Endothelial cell of umbilical vein (primary cell): ENCODE measurements around the gene PARP16. TPM values are rescaled to one million over a fixed set of nuclear protein-coding genes. Genes with fewer than 3 reads are reported as not detected.

Experiments
- BruUV-seq: library from RNA; stranded (reverse); fragments of 400-500 nt; replicated peaks from 2 replicates; lab custom pipeline; 2021; lab: Mats Ljungman, UMichigan
- CTCF ChIA-PET: fragments of 300-600, 350-600 bp; sonication (Branson Sonifier 250); formaldehyde crosslinking; loops from one replicate; lab custom pipeline; 2021; ENCODE audit warnings: antibody characterized with exemption, inconsistent platforms; lab: Charles Lee
- POLR2A ChIA-PET: fragments of 300-600, 350-600 bp; sonication (Branson Sonifier 250); formaldehyde crosslinking; loops from one replicate; lab custom pipeline; 2021; ENCODE audit warnings: antibody characterized with exemption, inconsistent platforms; lab: Charles Lee
- DNase-seq: peaks from one replicate; pipeline ENCODE4 v3.0.0-alpha.2; 2011; ENCODE audit warnings: low read depth, low spot score
- FAIRE-seq: peaks from 2 replicates; lab custom pipeline; 2011; peaks lifted over from hg19 to GRCh38; lab: Jason Lieb, UNC
- H2AFZ ChIP-seq: 2 replicates; pipeline ENCODE4 v1.6.0; 2012; ENCODE audit warnings: low read depth, low read length, control low read depth, inconsistent platforms
- H3K27ac ChIP-seq: 2 replicates; pipeline ENCODE4 v1.5.1; 2011; ENCODE audit warnings: low read depth, mild to moderate bottlenecking, control low read depth, low read length, moderate library complexity; ENCODE audit not compliant: insufficient read depth
- H3K27me3 ChIP-seq, 2 experiments: 2 replicates each; pipeline versions ENCODE4 v1.6.0 to v1.6.1; 2011; ENCODE audit warnings: low read length in 2 of 2, mixed read lengths in 1 of 2; ENCODE audit not compliant: control insufficient read depth in 2 of 2, insufficient read depth in 2 of 2
- H3K36me3 ChIP-seq, 2 experiments: 2 replicates in 1 of 2; 3 replicates in 1 of 2; pipeline ENCODE4 v1.5.1; 2011; ENCODE audit warnings: low read length in 2 of 2, mild to moderate bottlenecking in 1 of 2, moderate library complexity in 1 of 2; ENCODE audit not compliant: control insufficient read depth in 2 of 2, insufficient read depth in 2 of 2; ENCODE audit errors: extremely low read depth in 1 of 2
- H3K4me1 ChIP-seq: 3 replicates; pipeline ENCODE4 v1.5.1; 2011; ENCODE audit warnings: mild to moderate bottlenecking, low read length; ENCODE audit not compliant: control insufficient read depth, insufficient read depth; ENCODE audit errors: extremely low read depth
- H3K4me2 ChIP-seq: 2 replicates; pipeline ENCODE4 v1.6.1; 2011; ENCODE audit warnings: low read length, control low read depth, mixed read lengths; ENCODE audit not compliant: insufficient read depth
- H3K4me3 ChIP-seq, 3 experiments: fragments of 200-600 bp in 1 of 3; sonication (generic), shearing (Covaris generic) in 1 of 3; replicated peaks in 1 of 3; 2 replicates each; pipeline ENCODE4 v1.5.1; 2011 to 2016; ENCODE audit warnings: control low read depth in 3 of 3, low read length in 3 of 3, mild to moderate bottlenecking in 2 of 3, inconsistent platforms in 1 of 3, low read depth in 1 of 3, moderate library complexity in 1 of 3; ENCODE audit not compliant: insufficient read depth in 1 of 3
- H3K79me2 ChIP-seq: 2 replicates; pipeline ENCODE4 v1.6.0; 2012; ENCODE audit warnings: low read length, inconsistent platforms; ENCODE audit not compliant: control insufficient read depth, insufficient read depth
- H3K9ac ChIP-seq: replicated peaks from 2 replicates; pipeline ENCODE3; 2011; ENCODE audit warnings: low read length, control low read depth; ENCODE audit not compliant: insufficient read depth; ENCODE audit errors: extremely low read depth
- H3K9me1 ChIP-seq: replicated peaks from 3 replicates; pipeline ENCODE4 v1.6.0; 2011; ENCODE audit warnings: mild to moderate bottlenecking, low read length; ENCODE audit not compliant: control insufficient read depth, insufficient read depth; ENCODE audit errors: extremely low read depth
- H3K9me3 ChIP-seq: replicated peaks from 2 replicates; pipeline ENCODE4 v1.5.1; 2012; ENCODE audit warnings: low read length, inconsistent platforms; ENCODE audit not compliant: control insufficient read depth, insufficient read depth
- H4K20me1 ChIP-seq: replicated peaks from 2 replicates; pipeline ENCODE3; 2011; ENCODE audit warnings: mild to moderate bottlenecking, low read length; ENCODE audit not compliant: control insufficient read depth, insufficient read depth; ENCODE audit errors: extremely low read depth
- EZH2 ChIP-seq: IDR thresholded peaks from 2 replicates; pipeline ENCODE4 v1.6.1; 2012; ENCODE audit warnings: borderline replicate concordance, low read depth, mild to moderate bottlenecking, moderate library complexity, low read length, inconsistent platforms; ENCODE audit not compliant: severe bottlenecking
- FOS ChIP-seq: IDR thresholded peaks from 2 replicates; pipeline ENCODE4 v1.6.1; 2011; ENCODE audit warnings: mild to moderate bottlenecking, low read length, moderate library complexity, borderline replicate concordance; ENCODE audit not compliant: insufficient read depth
- GATA2 ChIP-seq: IDR thresholded peaks from 2 replicates; pipeline ENCODE4 v1.7.0; 2011; ENCODE audit warnings: low read depth, mild to moderate bottlenecking, moderate library complexity, mixed read lengths, low read length; ENCODE audit not compliant: insufficient read length, insufficient read depth
- JUN ChIP-seq: IDR thresholded peaks from 2 replicates; pipeline ENCODE4 v1.6.1; 2011; ENCODE audit warnings: borderline replicate concordance, low read depth; ENCODE audit not compliant: insufficient read length, insufficient read depth
- MAX ChIP-seq: IDR thresholded peaks from 2 replicates; pipeline ENCODE4 v1.6.1; 2011; ENCODE audit not compliant: insufficient read depth, insufficient read length
- MYC ChIP-seq: IDR thresholded peaks from one replicate; pipeline ENCODE4 v1.6.1; 2011; ENCODE audit warnings: mild to moderate bottlenecking, low read depth, low read length
- POLR2A ChIP-seq: IDR thresholded peaks from 2 replicates; pipeline ENCODE4 v1.6.1; 2012; ENCODE audit warnings: low read depth, mild to moderate bottlenecking, control low read depth, low read length
- POLR2AphosphoS5 ChIP-seq: IDR thresholded peaks from 2 replicates; pipeline ENCODE4 v1.6.1; 2012; ENCODE audit warnings: low read depth, mild to moderate bottlenecking, control low read depth, low read length, moderate library complexity; ENCODE audit not compliant: insufficient read depth
- dilution Hi-C: fragments of 300-500 bp; cut with MboI; formaldehyde crosslinking; loops from one replicate; pipeline ENCODE4 v1.15.0; 2019; ENCODE audit warnings: low sequenced_read_pairs; ENCODE audit not compliant: extremely low pct_ligation_motif_present
- intact Hi-C: fragments of 100-400 bp; cut with micrococcal nuclease; formaldehyde crosslinking; loops from one replicate; pipeline ENCODE4 v1.10.0; 2022
- polyA plus RNA-seq, 4 experiments: library from polyadenylated mRNA; depleted of rRNA in 3 of 4; stranded (reverse) in 3 of 4; unstranded in 1 of 4; fragments of >200 nt; gene quantifications; 2 replicates each; pipeline versions ENCODE4 v1.2.1 to v1.2.3, GENCODE V29; 2011 to 2012; ENCODE audit warnings: missing spikeins in 1 of 4
- total RNA-seq: library from RNA; stranded (reverse); gene quantifications from 2 replicates; pipeline ENCODE4 v1.2.3, GENCODE V29; 2021
- TF ChIP-seq, protein P1 (sequence below), 2 donors: IDR thresholded peaks; 1 replicate in 1 of 2; 2 replicates in 1 of 2; pipeline ENCODE4 v1.5.1; 2011; ENCODE audit warnings: low read length in 2 of 2, mild to moderate bottlenecking in 2 of 2, moderate library complexity in 2 of 2, control low read depth in 1 of 2, inconsistent platforms in 1 of 2, low read depth in 1 of 2; ENCODE audit not compliant: insufficient read depth in 1 of 2; ENCODE audit errors: extremely low read depth in 1 of 2

Gene PARP16
- total and polyA plus RNA-seq, 2 donors (not counting 3 experiments of a cell fraction or from before 2014, with no cell fraction given): 3.9 to 6.3 TPM

- POLR2A ChIA-PET: no interaction called here
- no peak for TF ChIP-seq GATA2
- TF ChIP-seq, protein P1, sequence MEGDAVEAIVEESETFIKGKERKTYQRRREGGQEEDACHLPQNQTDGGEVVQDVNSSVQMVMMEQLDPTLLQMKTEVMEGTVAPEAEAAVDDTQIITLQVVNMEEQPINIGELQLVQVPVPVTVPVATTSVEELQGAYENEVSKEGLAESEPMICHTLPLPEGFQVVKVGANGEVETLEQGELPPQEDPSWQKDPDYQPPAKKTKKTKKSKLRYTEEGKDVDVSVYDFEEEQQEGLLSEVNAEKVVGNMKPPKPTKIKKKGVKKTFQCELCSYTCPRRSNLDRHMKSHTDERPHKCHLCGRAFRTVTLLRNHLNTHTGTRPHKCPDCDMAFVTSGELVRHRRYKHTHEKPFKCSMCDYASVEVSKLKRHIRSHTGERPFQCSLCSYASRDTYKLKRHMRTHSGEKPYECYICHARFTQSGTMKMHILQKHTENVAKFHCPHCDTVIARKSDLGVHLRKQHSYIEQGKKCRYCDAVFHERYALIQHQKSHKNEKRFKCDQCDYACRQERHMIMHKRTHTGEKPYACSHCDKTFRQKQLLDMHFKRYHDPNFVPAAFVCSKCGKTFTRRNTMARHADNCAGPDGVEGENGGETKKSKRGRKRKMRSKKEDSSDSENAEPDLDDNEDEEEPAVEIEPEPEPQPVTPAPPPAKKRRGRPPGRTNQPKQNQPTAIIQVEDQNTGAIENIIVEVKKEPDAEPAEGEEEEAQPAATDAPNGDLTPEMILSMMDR (IDR thresholded peaks at IDR 0.05; ENCODE audit: extremely low read depth in 1 of 2, insufficient read depth in 1 of 2, low read depth in 1 of 2, low read length in 2 of 2): no peak
- no peak for TF ChIP-seq MAX
- no peak for TF ChIP-seq MYC
- TF ChIP-seq POLR2A: no peak
- TF ChIP-seq JUN: no peak
- TF ChIP-seq POLR2AphosphoS5: no peak
- TF ChIP-seq FOS: no peak
- no peak for TF ChIP-seq EZH2
- dilution Hi-C loops: no loop called here
Measured at GRCh38 chr15:65275728-65276126, 11.0 kb downstream of the PARP16 start.

More at GRCh38 chr15:65275728-65276126, 11.0 kb downstream of the PARP16 start:
- FAIRE-seq: no peak
- no peaks in the 10 kb centered on the region for H3K9me1 ChIP-seq
- H4K20me1 ChIP-seq: no peaks in the 10 kb centered on the region
- H3K79me2 ChIP-seq: no peaks in the 10 kb centered on the region
- BruUV-seq: no TSS peak
- H3K27me3 ChIP-seq: no peaks in the 10 kb centered on the region
- H3K9ac ChIP-seq: no peak overlapping the region
- no peak overlapping the region for H3K27ac ChIP-seq
- H3K36me3 ChIP-seq: no peaks in the 10 kb centered on the region
- no peaks in the 10 kb centered on the region for H3K4me1 ChIP-seq
- intact Hi-C loops: no loop called here
- H3K4me2 ChIP-seq: no peak overlapping the region
- no peak overlapping the region for H3K4me3 ChIP-seq
- CTCF ChIA-PET: interaction anchor here (1.1 to 1.3 kb wide), 2 partner anchors 11 to 89 kb away, joined by 3 to 6 read pairs; no protein-coding TSS in a partner anchor
- no peak for DNase-seq
- H3K9me3 ChIP-seq: no peaks in the 10 kb centered on the region
- no peak overlapping the region for H2AFZ ChIP-seq
